DMS79 (cell line): ENCODE measurements around the gene UNC45B.
"Not testable (repeated sequence)": the region's sequence is repeated elsewhere in the genome, so short reads cannot be mapped to it uniquely, and the experiment has no call there.

ENCODE experiments used
- DNase-seq: peaks from one replicate; lab custom pipeline; 2025; lab: John Stamatoyannopoulos, UW

Gene UNC45B

GRCh38 chr17:35172321-35172720, 24.7 kb downstream of the UNC45B start:
- not testable (repeated sequence) for DNase-seq

GRCh38 chr17:35174835-35175334, 27.3 kb downstream of the UNC45B start:
- DNase-seq: no peak

DNA sequence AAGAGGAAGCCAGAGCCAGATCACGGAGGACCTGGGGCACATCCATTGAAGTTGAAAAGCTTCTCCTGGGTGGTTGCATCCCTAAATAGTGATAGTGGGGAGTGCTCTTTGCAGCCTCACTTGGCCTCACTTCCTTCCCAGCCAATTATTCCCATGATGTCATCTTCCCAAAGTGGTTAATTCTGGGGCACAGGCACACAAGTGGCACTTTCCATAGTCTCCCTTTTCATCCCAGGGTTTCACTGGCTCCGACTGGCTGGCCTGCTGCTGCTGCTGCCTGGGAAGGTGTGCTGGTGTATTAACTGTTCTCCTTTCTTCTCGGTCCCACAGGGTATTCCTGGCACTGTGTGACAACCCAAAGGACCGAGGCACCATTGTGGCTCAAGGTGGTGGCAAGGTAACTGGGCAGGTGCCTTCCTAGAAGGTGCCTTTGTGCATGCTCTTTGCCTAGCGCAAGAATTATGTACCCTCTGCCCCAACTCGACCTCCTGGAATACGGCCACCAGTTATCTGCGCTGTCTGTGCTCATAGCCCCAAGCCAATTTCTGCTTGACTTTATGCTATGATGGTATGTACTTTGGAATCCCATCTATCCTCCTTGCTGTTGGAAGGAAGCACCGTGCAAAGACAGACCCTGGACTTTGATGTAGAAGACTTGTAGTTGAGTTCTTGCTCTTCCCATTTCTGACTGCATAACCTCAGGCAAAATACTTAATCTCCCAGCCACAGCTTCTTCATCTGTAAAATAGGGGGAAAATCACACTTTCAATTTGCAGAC, 28.2 kb downstream of the UNC45B start:
- no peak for DNase-seq

DNA sequence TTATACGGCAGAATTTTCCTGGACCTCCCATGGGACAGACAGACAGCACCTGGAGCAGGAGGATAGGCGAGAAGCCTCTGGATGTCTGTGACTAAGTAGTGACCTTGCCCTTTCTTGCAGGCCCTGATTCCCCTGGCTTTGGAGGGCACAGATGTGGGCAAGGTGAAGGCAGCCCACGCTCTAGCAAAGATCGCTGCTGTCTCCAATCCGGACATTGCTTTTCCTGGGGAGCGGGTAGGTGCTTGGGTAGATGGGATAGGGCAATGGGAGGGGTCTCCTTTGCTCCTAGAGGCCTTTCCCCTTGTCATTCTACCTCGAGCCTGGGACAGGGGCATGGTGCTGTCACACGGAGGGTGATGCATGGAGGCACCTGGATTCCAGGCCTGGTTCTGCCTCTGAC, 29.3 kb downstream of the UNC45B start:
- DNase-seq: no peak

GRCh38 chr17:35179379-35179778, 31.8 kb downstream of the UNC45B start:
- not testable (repeated sequence) for DNase-seq

GRCh38 chr17:35183332-35183731, 35.7 kb downstream of the UNC45B start:
- DNase-seq: no peak

GRCh38 chr17:35184274-35184673, 36.7 kb downstream of the UNC45B start:
- DNase-seq: no peak

GRCh38 chr17:35185849-35186248, 38.2 kb downstream of the UNC45B start:
- DNase-seq: no peak

- DNase-seq: no peak
Measured at GRCh38 chr17:35187481-35187880, 39.9 kb downstream of the UNC45B start.

- no peak for DNase-seq
Measured at GRCh38 chr17:35188111-35188510, 40.5 kb downstream of the UNC45B start.

DNA sequence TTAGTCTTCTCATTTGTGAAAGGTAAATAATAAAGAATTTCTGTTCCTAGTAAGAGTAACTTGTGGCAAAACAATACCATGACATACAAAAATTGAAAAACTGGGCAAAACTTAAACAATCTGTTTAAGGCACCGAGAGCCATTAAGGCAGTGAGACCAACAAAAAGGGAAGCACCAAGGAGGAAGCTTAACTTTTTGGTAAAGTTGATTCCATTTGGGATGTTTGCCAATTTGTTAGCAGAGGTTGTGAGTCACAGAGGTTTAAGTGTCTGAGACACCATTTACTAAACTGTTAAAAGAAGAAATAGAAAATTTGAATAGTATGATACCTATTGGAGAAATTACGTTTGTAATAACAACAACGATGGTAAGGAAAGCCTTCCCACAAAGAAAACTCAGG, 41.7 kb downstream of the UNC45B start:
- DNase-seq: no peak

- no peak for DNase-seq
Measured at GRCh38 chr17:35191001-35191695, 43.5 kb downstream of the UNC45B start.

- no peak for DNase-seq
Measured at GRCh38 chr17:35192708-35193107, 45.1 kb downstream of the UNC45B start.

DNA sequence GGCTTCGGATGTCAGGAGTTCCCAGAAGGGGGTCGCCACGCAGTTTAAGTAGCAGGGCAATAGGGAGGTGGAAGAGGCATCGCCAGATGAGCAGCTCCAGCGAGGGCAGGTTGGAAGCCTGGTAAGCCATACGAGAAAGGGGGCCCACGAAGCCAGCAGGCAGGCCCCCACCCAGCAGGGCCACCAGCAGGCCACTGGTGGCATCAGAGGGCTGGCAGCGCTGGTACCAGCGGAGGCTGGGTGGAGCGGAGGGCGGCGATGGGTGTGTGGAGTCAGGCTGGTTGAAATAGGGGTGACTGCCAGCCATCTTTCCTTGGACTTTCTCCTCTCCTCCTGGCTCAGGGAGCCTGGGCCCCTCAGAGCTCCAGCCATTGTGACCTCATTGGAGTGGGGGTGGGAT, 46.4 kb downstream of the UNC45B start, which contains the start of gene SLC35G3:
SLC35G3 (minus strand) TSS at position 393 of the 400 bp plus-strand sequence; CDS start at position 307, 86 bp downstream.
- not testable (repeated sequence) for DNase-seq

DNA sequence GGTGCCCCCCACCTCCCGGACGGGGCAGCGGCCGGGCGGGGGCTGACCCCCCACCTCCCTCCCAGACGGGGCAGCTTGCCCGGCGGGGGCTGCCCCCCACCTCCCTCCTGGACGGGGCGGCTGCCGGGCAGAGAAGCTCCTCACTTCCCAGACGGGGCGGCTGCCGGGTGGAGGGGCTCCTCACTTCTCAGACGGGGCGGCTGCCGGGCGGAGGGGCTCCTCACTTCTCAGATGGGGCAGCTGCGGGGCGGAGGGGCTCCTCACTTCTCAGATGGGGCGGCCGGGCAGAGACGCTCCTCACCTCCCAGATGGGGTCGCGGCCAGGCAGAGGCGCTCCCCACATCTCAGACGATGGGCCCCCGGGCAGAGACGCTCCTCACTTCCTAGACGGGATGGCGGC, 47.4 kb downstream of the UNC45B start:
- DNase-seq: not testable (repeated sequence)

GRCh38 chr17:35202582-35202981, 55.0 kb downstream of the UNC45B start:
- DNase-seq: not testable (repeated sequence)

DNA sequence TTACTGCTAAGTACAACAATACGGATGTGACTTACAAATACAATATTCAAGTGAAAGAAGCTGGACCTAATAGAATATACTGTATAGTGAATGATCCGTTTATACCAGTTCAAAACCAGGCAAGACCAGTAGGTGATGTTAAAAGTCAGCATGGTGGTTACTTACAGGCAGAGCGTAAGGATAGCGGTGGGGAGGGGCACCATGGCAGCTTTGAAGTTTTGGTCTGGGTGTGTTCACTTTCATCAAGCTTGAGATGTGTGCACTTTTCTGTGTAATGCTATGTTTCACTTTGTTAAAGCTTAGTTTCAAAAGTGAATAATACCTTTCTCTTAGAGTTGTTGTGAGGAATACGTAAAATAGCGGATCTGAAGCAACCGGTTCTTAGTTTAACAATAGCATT, 63.1 kb downstream of the UNC45B start:
- DNase-seq: no peak

GRCh38 chr17:35212668-35213067, 65.1 kb downstream of the UNC45B start:
- DNase-seq: no peak

- no peak for DNase-seq
Measured at GRCh38 chr17:35213412-35213940, 65.9 kb downstream of the UNC45B start.

DNA sequence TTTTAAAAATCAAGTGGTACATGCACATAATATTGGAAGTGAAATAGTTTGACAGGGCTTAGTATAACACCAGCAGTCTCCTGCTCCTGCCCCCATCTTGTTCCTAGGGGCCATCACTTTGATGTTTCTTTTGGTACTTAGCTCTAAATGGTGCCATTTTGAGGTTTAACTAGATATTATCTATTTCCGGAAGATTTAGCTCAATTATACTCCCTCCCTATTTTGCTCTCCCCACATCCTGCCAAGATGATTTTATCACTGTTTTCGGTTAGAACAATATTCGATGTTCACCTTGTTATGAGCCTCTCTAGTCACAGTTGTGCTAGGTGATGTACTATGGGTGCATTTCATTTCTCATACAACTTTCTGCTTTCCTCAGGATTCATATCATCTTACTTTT, 66.6 kb downstream of the UNC45B start:
- DNase-seq: no peak

DNA sequence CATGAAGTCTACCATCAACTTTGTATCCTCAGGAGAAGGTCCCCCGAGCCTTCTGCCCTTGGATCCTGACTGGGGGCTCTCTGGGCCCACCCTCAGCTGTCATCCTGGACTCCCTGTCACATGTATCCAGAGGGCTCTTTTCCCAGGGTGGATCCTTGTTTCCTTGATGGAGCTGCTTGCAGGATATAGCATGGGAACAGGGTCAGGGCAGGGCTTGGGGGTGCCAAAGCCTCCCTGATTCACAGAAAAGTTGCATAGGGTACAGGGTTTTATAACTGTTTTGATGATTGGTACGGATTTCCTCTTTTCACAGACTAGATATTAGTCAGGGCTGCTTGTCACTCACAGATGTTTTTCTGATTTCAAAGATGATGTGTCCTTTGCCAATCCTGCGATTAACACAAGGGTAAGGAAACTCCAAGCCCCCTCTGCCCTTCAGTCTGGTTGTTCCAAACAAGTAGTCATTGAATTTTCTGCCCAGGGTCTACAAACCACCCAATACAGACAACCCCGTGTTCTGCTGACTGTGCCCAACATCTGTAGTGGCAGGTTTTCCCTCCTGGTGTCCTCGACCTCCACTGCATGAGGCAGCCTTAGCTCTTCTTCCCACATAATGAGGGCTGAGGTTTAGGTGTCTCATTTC, 67.1 kb downstream of the UNC45B start:
- DNase-seq: no peak

DNA sequence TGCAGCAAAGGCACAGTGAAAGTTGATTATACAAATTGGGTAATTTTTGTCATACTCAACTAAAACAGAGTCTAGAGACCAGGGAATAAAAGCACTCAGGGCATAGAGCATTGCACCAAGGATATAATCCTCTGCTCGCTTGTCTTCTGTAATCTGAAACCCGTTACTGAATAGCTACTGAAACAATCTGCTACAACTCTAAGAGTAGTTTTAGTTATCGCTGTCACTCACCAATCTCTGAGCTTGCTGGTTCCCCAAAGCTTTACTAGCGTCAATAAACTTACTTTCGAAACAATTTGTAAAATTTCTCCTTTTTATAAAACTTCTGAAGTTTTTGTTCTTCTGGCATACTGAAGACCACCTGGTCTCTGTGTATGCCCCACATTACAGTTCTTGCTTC, 69.5 kb downstream of the UNC45B start:
- DNase-seq: no peak
